ENCODE measurements around the gene RNFT2.

Gene RNFT2

DNA sequence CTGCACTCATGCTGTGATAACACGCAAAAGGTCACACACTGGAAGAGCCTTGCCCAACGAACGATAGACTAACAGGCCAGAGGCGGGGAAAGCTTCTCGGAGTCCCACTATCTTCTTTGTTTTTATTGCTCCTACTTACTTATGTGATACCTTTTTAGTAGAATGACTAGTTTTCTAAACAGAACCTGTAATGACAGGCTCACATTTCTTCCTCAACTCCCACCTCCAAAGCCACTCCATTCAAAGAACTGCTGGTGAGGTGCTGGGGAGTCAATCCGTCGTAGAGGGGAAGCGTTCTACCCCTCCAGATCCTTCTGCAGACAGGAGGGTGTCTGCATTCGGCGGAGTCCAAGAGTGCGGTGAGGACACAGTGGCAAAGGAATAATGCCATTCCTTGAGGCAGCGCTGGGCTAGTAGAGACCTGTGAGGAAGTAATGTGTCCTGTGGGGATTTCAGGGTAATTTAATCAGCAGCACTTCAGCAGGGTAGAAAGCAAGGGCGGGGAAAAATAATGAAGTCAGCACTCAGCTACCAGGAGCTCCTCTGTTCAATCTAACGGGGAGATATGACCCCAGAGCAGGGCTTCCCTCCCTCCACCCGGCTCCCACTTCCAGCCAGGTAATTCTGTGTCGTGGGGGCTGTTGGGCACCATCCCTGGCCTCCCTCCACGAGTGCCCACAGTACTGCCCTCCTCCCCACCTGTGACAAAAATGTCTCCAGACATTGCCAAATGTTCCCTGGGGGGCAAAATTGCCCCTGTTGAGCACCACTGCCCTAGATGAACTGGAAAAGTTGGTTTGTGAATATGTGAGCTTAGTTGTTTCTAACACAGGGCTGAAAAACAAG is 25.4 kb upstream of the RNFT2 start:
- TF ChIP-seq, protein P1, sequence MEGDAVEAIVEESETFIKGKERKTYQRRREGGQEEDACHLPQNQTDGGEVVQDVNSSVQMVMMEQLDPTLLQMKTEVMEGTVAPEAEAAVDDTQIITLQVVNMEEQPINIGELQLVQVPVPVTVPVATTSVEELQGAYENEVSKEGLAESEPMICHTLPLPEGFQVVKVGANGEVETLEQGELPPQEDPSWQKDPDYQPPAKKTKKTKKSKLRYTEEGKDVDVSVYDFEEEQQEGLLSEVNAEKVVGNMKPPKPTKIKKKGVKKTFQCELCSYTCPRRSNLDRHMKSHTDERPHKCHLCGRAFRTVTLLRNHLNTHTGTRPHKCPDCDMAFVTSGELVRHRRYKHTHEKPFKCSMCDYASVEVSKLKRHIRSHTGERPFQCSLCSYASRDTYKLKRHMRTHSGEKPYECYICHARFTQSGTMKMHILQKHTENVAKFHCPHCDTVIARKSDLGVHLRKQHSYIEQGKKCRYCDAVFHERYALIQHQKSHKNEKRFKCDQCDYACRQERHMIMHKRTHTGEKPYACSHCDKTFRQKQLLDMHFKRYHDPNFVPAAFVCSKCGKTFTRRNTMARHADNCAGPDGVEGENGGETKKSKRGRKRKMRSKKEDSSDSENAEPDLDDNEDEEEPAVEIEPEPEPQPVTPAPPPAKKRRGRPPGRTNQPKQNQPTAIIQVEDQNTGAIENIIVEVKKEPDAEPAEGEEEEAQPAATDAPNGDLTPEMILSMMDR (conservative IDR thresholded peaks at IDR 0.05), result no peak
- TF ChIP-seq ZFX (IDR thresholded peaks at IDR 0.05), result no peak
- no peak overlapping the region for H3K27ac ChIP-seq

DNA sequence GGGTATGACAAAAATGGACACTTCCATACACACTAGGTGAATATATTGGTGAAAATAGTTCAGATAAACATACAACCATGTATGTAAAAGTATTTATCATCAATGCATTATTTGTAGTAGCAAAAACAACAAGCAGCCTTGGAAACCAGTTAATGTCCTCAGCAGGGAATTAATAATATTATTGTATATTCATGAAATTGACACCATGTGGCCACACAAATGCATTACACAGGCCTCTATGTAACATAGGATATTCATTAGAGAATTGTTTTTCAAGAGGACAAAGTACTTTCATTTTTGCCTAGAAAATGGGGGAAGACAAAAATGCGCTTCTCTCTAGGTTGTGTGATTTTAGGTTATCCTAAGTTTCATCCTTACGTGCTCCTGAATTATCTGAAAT is 24.6 kb upstream of the RNFT2 start:
- no peak for TF ChIP-seq ZFX (IDR thresholded peaks at IDR 0.05)
- TF ChIP-seq, protein P1 (conservative IDR thresholded peaks at IDR 0.05), result no peak; the same call in 1 of the 2 replicates
- H3K27ac ChIP-seq, result no peak overlapping the region

DNA sequence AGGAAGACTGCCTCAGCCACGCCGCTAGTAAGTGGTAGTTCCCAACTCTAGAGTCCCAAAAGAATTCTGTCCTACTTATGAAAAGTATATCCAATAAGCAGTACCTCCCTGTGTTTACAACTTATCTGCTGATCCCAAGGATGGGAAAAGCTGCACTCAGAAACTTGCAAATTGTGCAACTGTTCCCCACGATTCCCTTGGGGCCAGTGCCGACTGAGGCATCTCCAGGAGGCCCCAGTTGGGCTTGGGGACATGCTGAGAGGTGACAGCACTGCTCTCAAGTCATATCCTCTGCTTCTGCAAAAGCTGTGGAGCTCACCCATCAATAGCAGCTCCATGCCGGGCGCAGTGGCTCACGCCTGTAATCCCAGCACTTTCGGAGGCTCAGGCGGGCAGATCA is 23.9 kb upstream of the RNFT2 start:
- H3K27ac ChIP-seq, result no peak overlapping the region
- no peak for TF ChIP-seq ZFX (IDR thresholded peaks at IDR 0.05)
- TF ChIP-seq, protein P1 (conservative IDR thresholded peaks at IDR 0.05), result no peak

DNA sequence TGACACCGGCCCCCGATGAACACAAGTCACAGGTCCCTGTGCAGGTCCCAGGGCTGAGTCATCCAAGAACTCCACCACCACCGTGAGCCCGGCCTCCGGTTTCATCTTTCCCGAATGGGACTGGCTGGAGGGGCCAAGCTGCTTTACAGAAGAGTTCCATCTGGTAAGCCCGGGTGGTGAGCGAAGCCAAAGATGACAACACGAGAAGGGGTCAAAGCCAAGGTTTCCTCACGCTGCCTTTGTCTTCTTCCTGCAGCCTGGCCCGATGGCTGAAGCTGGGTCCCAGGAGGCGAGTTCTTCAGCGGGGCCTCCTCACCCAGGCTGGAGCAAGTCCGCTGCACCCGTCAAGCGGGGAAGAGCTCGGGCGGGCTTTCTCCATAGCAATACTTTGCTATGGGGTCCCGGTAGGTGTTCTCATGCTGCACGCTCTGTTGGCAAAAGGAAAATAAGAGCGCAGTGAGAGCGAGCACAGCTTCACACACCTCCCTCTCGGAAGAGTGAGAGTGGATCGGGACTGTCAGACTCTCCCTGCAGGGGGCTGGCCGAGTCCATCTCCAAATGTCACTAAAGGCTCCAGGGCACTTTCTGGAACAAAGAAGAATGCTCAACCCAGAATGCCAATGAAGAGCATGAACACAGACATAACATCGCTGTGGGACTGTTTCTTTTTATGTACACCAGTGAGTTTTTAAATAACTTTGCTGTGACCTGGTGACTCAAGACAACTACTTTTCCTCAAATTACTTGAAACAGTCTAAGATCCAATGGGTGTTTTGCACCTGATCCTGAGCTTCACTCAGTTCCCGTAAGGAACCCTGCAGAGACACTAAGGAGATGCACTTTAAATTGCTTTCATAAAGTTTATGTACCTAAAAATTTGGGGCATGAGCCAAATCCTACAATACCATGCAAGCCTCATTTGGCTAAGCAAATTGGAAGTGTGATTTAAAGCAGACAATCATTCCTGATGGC is 20.4 kb upstream of the RNFT2 start:
- H3K27ac ChIP-seq, result no peak overlapping the region
- TF ChIP-seq, protein P1 (conservative IDR thresholded peaks at IDR 0.05), result no peak
- TF ChIP-seq ZFX (IDR thresholded peaks at IDR 0.05), result no peak

- H3K27ac ChIP-seq, result no peak overlapping the region
Measured at GRCh38 chr12:116718655-116719454, 19.3 kb upstream of the RNFT2 start.

DNA sequence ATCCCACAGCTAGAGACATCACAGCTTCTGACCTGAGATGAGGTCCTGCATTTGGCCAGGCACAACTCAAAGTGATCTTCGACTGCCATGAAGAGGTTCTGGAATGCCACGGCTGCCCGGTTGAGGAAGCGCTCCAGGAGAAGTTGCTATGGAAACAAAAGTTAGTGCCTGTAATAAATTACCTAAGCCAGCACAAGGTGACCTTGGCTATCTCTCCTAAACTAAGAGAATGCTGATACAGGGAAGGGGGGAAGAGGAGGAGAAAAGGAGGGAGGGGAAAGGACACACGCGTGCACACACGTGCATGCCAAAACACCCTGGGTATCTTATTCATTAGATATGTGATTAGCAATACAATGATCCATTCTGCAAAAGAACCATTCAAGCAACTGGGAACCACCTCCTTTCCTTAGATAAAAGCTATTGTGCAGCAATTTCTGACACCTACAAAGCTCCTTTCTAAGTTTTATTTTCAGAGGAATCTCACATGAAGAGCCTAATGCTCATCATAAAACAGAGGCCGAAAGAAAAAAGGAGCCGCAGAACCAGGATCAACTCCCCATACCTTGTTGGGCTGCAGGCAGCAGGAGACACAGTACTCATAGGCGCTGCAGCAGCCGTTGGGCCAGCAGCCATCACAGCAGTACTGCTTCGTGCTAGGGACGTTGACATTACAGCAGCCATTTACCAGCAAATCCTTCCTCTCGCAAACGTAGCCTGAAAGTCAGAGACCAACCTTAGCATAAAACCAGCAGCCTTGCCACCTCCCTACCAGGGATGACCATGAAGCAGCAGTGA is 18.2 kb upstream of the RNFT2 start:
- TF ChIP-seq, protein P1 (conservative IDR thresholded peaks at IDR 0.05), result no peak
- TF ChIP-seq ZFX (IDR thresholded peaks at IDR 0.05), result no peak
- no peak overlapping the region for H3K27ac ChIP-seq

More at GRCh38 chr12:116718655-116719454, 19.3 kb upstream of the RNFT2 start:
- TF ChIP-seq ZFX (IDR thresholded peaks at IDR 0.05), result no peak
- TF ChIP-seq, protein P1 (conservative IDR thresholded peaks at IDR 0.05), result no peak
